H9 (cell line): ENCODE measurements around the gene RAB24. TPM values are rescaled to one million over a fixed set of nuclear protein-coding genes. Genes with fewer than 3 reads are reported as not detected.

Experiments
- DNase-seq: peaks from one replicate; pipeline ENCODE4 v3.0.0-alpha.2; 2017
- H2AFZ ChIP-seq: one replicate; pipeline ENCODE4 v1.6.1; 2013; ENCODE audit warnings: mild to moderate bottlenecking, low read length, control low read depth, moderate library complexity
- H2AK5ac ChIP-seq: 2 replicates; pipeline ENCODE4 v1.6.1; 2013; ENCODE audit warnings: low read length, control low read depth, mixed read lengths; ENCODE audit not compliant: insufficient read length
- H2BK120ac ChIP-seq: one replicate; pipeline ENCODE4 v1.6.1; 2013; ENCODE audit warnings: low read depth, mild to moderate bottlenecking, low read length, control low read depth, inconsistent platforms; ENCODE audit not compliant: poor library complexity, severe bottlenecking
- H2BK12ac ChIP-seq: 2 replicates; pipeline ENCODE4 v1.6.1; 2013; ENCODE audit warnings: low read length, control low read depth, mixed read lengths, low read depth; ENCODE audit not compliant: insufficient read length
- H2BK15ac ChIP-seq: 2 replicates; pipeline ENCODE4 v1.6.1; 2013; ENCODE audit warnings: low read depth, low read length, control low read depth
- H2BK20ac ChIP-seq: one replicate; pipeline ENCODE4 v1.6.1; 2013; ENCODE audit warnings: low read depth, mild to moderate bottlenecking, low read length, control low read depth, inconsistent platforms; ENCODE audit not compliant: poor library complexity, severe bottlenecking
- H2BK5ac ChIP-seq: 2 replicates; pipeline ENCODE4 v1.6.1; 2013; ENCODE audit warnings: low read length, control low read depth, mixed read lengths; ENCODE audit not compliant: insufficient read length
- H3K14ac ChIP-seq: 2 replicates; pipeline ENCODE4 v1.6.1; 2013; ENCODE audit warnings: low read length, control low read depth; ENCODE audit not compliant: insufficient read depth
- H3K18ac ChIP-seq: 2 replicates; pipeline ENCODE4 v1.6.1; 2013; ENCODE audit warnings: low read depth, mild to moderate bottlenecking, mixed read lengths, low read length, control low read depth; ENCODE audit not compliant: insufficient read length
- H3K23ac ChIP-seq: 2 replicates; pipeline ENCODE4 v1.6.1; 2013; ENCODE audit warnings: low read length, control low read depth, mixed read lengths, low read depth; ENCODE audit not compliant: insufficient read length
- H3K23me2 ChIP-seq: 2 replicates; pipeline ENCODE4 v1.6.1; 2013; ENCODE audit warnings: low read depth, mild to moderate bottlenecking, mixed read lengths, low read length, control low read depth; ENCODE audit not compliant: insufficient read length, poor library complexity, severe bottlenecking
- H3K27ac ChIP-seq: 2 replicates; pipeline ENCODE4 v1.5.1; 2013; ENCODE audit warnings: low read length, control low read depth, mixed read lengths, low read depth; ENCODE audit not compliant: insufficient read length
- H3K27me3 ChIP-seq: 2 replicates; pipeline ENCODE4 v1.6.1; 2013; ENCODE audit warnings: low read length, control low read depth, inconsistent platforms; ENCODE audit not compliant: insufficient read depth
- H3K4ac ChIP-seq: 2 replicates; pipeline ENCODE4 v1.6.1; 2013; ENCODE audit warnings: low read depth, mild to moderate bottlenecking, control low read depth, inconsistent platforms, low read length, moderate library complexity
- H3K4me1 ChIP-seq: 2 replicates; pipeline ENCODE4 v1.6.1; 2013; ENCODE audit warnings: low read length, control low read depth, inconsistent platforms; ENCODE audit not compliant: insufficient read depth
- H3K4me2 ChIP-seq: 2 replicates; pipeline ENCODE4 v1.6.1; 2013; ENCODE audit warnings: low read length, control low read depth, mixed read lengths; ENCODE audit not compliant: insufficient read length, insufficient read depth
- H3K56ac ChIP-seq: 2 replicates; pipeline ENCODE4 v1.6.1; 2013; ENCODE audit warnings: low read depth, mild to moderate bottlenecking, mixed read lengths, low read length, control low read depth; ENCODE audit not compliant: insufficient read length
- H3K79me1 ChIP-seq: 2 replicates; pipeline ENCODE4 v1.6.1; 2013; ENCODE audit warnings: low read depth, mild to moderate bottlenecking, moderate library complexity, low read length, control low read depth, inconsistent platforms; ENCODE audit not compliant: insufficient read depth, poor library complexity, severe bottlenecking
- H3K79me2 ChIP-seq: 2 replicates; pipeline ENCODE4 v1.6.1; 2013; ENCODE audit warnings: low read length, control low read depth, inconsistent platforms; ENCODE audit not compliant: insufficient read depth
- H3K9ac ChIP-seq: 2 replicates; pipeline ENCODE4 v1.6.1; 2013; ENCODE audit warnings: low read length, control low read depth, mixed read lengths; ENCODE audit not compliant: insufficient read length; ENCODE audit errors: extremely low read depth
- H3K9me3 ChIP-seq: one replicate; pipeline ENCODE4 v1.6.1; 2013; ENCODE audit warnings: low read depth, low read length, inconsistent platforms; ENCODE audit not compliant: control insufficient read depth
- H3T11ph ChIP-seq: one replicate; pipeline ENCODE4 v1.6.1; 2013; ENCODE audit warnings: mild to moderate bottlenecking, low read length, control low read depth, inconsistent platforms
- H4K20me1 ChIP-seq: one replicate; pipeline ENCODE4 v1.6.1; 2013; ENCODE audit not compliant: control insufficient read depth, insufficient read length, insufficient read depth
- H4K5ac ChIP-seq: 2 replicates; pipeline ENCODE4 v1.6.1; 2013; ENCODE audit warnings: low read depth, mild to moderate bottlenecking, mixed read lengths, low read length, control low read depth; ENCODE audit not compliant: insufficient read length
- H4K8ac ChIP-seq: replicated peaks from 2 replicates; pipeline ENCODE4 v1.6.1; 2013; ENCODE audit warnings: low read length, control low read depth, mixed read lengths, low read depth; ENCODE audit not compliant: insufficient read length
- H4K91ac ChIP-seq: 2 replicates; pipeline ENCODE4 v1.6.1; 2013; ENCODE audit warnings: low read depth, mild to moderate bottlenecking, moderate library complexity, mixed read lengths, low read length, control low read depth; ENCODE audit not compliant: insufficient read length
- H3K27ac Mint-ChIP-seq, 3 experiments: 2 replicates in 2 of 3; 3 replicates in 1 of 3; pipeline ENCODE4 v1.8.0; 2020 to 2021; ENCODE audit warnings: mixed read lengths in 3 of 3, mild to moderate bottlenecking in 1 of 3, moderate library complexity in 1 of 3
- H3K27me3 Mint-ChIP-seq: 2 replicates; pipeline ENCODE4 v1.8.0; 2021; ENCODE audit warnings: low read depth, mild to moderate bottlenecking, moderate library complexity, mixed read lengths
- H3K36me3 Mint-ChIP-seq, 3 experiments: 2 replicates in 2 of 3; 3 replicates in 1 of 3; pipeline ENCODE4 v1.8.0; 2020 to 2021; ENCODE audit warnings: low read depth in 3 of 3, mixed read lengths in 3 of 3; ENCODE audit not compliant: insufficient read depth in 1 of 3
- H3K4me1 Mint-ChIP-seq, 2 experiments: 2 replicates each; pipeline ENCODE4 v1.8.0; 2020; ENCODE audit warnings: mixed read lengths in 2 of 2
- H3K4me3 Mint-ChIP-seq, 2 experiments: 2 replicates in 1 of 2; 3 replicates in 1 of 2; pipeline ENCODE4 v1.8.0; 2020 to 2021; ENCODE audit warnings: mild to moderate bottlenecking in 2 of 2, mixed read lengths in 2 of 2, moderate library complexity in 1 of 2
- H3K9me3 Mint-ChIP-seq, 2 experiments: 2 replicates in 1 of 2; 3 replicates in 1 of 2; pipeline ENCODE4 v1.8.0; 2020; ENCODE audit warnings: mild to moderate bottlenecking in 2 of 2, mixed read lengths in 2 of 2, moderate library complexity in 1 of 2
- WGBS: extraction: QIAGEN DNeasy Blood & Tissue Kit; methylation state at CpG from one replicate; pipeline ENCODE4 v1.1.7; 2013; ENCODE audit warnings: missing lambda C conversion rate, low lambda C conversion rate, mixed read lengths; ENCODE audit not compliant: insufficient read length; ENCODE audit errors: extremely low coverage; 5-methylcytosine and 5-hydroxymethylcytosine counted together
- total RNA-seq: library from RNA; stranded (reverse); gene quantifications from 2 replicates; pipeline ENCODE4 v1.2.1, GENCODE V29; 2021
- TF ChIP-seq, protein P1 (sequence below): fragments of 200-600 bp; sonication (generic); conservative IDR thresholded peaks from 3 replicates; pipeline ENCODE4 v1.8.0; 2021; ENCODE audit warnings: antibody characterized with exemption, mild to moderate bottlenecking

RAB24 gene
- total RNA-seq, 1 experiment from 2014 or later, result 17.6 TPM

DNA sequence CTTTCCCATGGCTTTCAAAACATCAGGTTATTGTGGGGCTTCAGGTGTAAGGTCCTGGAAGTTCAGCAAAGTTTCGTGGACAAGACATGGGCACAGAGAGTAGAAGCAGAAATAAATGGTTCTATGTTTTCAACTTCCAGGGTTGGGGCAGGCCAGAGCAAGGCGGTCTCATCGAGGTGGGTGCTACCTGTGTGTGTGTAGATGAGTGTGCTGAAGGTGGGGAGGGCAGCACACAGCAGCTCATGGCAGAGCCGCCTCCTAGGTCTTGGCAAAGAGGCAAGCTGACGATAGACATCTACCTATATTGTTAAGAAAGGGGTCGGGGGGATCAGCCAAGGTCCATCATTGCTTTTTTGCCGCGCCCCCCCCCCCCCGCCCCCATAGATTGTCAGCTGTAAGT lies 3.8 kb downstream of the RAB24 start:
- H3K4me3 Mint-ChIP-seq, result no peak overlapping the region; a peak in 1 of 5 replicates
- TF ChIP-seq, protein P1, sequence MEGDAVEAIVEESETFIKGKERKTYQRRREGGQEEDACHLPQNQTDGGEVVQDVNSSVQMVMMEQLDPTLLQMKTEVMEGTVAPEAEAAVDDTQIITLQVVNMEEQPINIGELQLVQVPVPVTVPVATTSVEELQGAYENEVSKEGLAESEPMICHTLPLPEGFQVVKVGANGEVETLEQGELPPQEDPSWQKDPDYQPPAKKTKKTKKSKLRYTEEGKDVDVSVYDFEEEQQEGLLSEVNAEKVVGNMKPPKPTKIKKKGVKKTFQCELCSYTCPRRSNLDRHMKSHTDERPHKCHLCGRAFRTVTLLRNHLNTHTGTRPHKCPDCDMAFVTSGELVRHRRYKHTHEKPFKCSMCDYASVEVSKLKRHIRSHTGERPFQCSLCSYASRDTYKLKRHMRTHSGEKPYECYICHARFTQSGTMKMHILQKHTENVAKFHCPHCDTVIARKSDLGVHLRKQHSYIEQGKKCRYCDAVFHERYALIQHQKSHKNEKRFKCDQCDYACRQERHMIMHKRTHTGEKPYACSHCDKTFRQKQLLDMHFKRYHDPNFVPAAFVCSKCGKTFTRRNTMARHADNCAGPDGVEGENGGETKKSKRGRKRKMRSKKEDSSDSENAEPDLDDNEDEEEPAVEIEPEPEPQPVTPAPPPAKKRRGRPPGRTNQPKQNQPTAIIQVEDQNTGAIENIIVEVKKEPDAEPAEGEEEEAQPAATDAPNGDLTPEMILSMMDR, result no peak

More for the DNA sequence above, 3.8 kb downstream of the RAB24 start:
- Histone ChIP-seq H3K14ac (no peak overlapping the region), H3T11ph (no peak overlapping the region), H3K9me3 (no peaks in the 10 kb centered on the region), H3K4me2 (no peak overlapping the region), H3K9ac (no peak overlapping the region), H2BK120ac (no peak overlapping the region), H2AK5ac (no peak overlapping the region), H2BK12ac (no peak overlapping the region), H3K4me1 (no peaks in the 10 kb centered on the region), H2BK15ac (no peak overlapping the region), H2AFZ (no peak overlapping the region), H3K79me1 (no peaks in the 10 kb centered on the region), H3K18ac (no peak overlapping the region), H3K56ac (no peak overlapping the region), H2BK5ac (no peak overlapping the region), H3K23me2 (peaks cover 13% of the 10 kb centered on the region), H3K27me3 (no peaks in the 10 kb centered on the region), H4K91ac (no peak overlapping the region), H3K27ac (no peak overlapping the region), H4K8ac (no peak overlapping the region), H3K4ac (no peak overlapping the region), H3K79me2 (peaks cover 8% of the 10 kb centered on the region; the same call in 1 of the 2 replicates), H4K5ac (no peak overlapping the region), H2BK20ac (no peak overlapping the region), H4K20me1 (no peaks in the 10 kb centered on the region), H3K23ac (no peak overlapping the region)
- no peak for DNase-seq
- Mint-ChIP-seq H3K9me3 (no peaks in the 10 kb centered on the region), H3K4me1 (peaks cover 39 to 57% of the 10 kb centered on the region in 2 experiments), H3K27me3 (peaks cover 1% of the 10 kb centered on the region; the same call in 1 of the 2 replicates), H3K36me3 (peaks cover 20 to 56% (median 27%) of the 10 kb centered on the region in 3 experiments), H3K27ac (peak overlapping the region; percentile 90 to 94 (median 91); a peak in 6 of 7 replicates)
- WGBS, result no CpG with 5 or more reads among the region's 9 CpGs
